ENCODE data around the gene USF1.
"Not testable (repeated sequence)": the region's sequence is repeated elsewhere in the genome, so short reads cannot be mapped to it uniquely, and the experiment has no call there.

Gene USF1

DNA sequence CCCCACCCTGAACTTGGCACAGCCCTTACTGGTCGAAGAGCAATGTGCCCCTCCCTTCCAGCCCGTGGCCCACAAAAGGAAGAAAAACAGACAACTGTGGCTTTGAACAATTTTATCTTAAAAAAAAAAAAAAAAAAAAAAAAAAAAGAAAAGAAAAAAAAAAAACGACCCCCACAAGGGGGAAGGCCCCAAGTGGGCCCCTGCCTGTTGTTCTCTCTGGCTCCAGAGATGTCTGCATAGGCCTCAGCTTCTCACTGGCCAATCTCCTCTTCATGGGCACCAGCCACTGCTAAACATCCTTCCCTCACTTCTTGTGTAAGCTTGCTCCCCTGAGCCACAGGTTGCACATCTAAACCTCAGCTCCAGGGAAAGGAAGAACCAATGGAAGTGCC lies 6.6 kb downstream of the USF1 start:
- DNase-seq (ENCODE audit: insufficient read length, low spot score), result no peak
- TF ChIP-seq PAX5 (IDR thresholded peaks at IDR 0.05; ENCODE audit: insufficient read depth, low read length, severe bottlenecking) (no peak), POLR2AphosphoS5 (IDR thresholded peaks at IDR 0.05; ENCODE audit: low read depth, low read length) (no peak), TAF1 (IDR thresholded peaks at IDR 0.05; ENCODE audit: low read depth, low read length) (no peak), SPI1 (IDR thresholded peaks at IDR 0.05; ENCODE audit: low read depth, low read length) (no peak)
- FAIRE-seq, result no peak

DNA sequence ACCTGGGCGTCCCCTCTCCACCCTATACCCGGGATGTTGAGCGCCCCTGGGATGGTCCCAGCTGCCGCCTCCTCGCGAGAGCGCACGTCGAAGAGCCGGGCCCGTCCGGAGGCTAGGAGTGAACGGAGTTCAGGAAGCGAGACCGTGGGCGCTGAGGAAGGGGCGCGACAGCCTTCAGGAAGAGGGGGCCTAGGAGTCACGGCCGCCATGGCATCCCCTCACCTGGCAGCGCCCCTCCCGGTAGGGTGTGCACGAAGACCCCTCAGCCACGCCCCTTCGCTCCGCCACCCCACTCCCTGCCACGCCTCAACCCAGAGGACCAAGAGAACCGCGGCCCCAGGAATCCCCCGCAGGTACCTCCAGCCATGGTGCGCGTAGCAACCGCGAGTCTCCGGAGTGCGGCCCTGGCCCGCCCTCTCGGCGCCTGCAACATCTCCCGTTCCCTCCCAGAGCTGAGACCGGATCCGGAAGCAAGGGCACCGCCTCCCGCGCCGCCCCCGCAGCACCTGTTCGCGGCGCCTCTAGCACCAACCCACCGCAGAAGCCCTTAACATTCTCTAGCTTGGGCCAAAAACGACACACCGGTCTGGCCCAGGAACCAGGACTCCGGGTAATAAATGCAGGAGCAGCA lies 7.1 kb downstream of the USF1 start, which contains the start of gene TSTD1:
Gene TSTD1, minus strand, starts transcription at position 442 of the 631 bp plus-strand sequence. Its CDS starts 75 bp downstream, at position 367.
- no peak for TF ChIP-seq SPI1 (IDR thresholded peaks at IDR 0.05; ENCODE audit: low read depth, low read length)
- TF ChIP-seq POLR2A (IDR thresholded peaks at IDR 0.05; ENCODE audit: low read depth, low read length), result peak; percentile 88; the same call in 1 of the 2 replicates
- peak; percentile 17; the same call in 1 of the 2 replicates for TF ChIP-seq POU2F2 (IDR thresholded peaks at IDR 0.05; ENCODE audit: low read depth, low read length)
- peak; percentile 90 for TF ChIP-seq POLR2AphosphoS5 (IDR thresholded peaks at IDR 0.05; ENCODE audit: low read depth, low read length)
- TF ChIP-seq PAX5 (IDR thresholded peaks at IDR 0.05; ENCODE audit: insufficient read depth, low read length, severe bottlenecking), result no peak
- peak; percentile 58; the same call in 1 of the 2 replicates for TF ChIP-seq TAF1 (IDR thresholded peaks at IDR 0.05; ENCODE audit: low read depth, low read length)
- FAIRE-seq, result peak; percentile 94
- peak; percentile 89 for DNase-seq (ENCODE audit: insufficient read length, low spot score)

DNA sequence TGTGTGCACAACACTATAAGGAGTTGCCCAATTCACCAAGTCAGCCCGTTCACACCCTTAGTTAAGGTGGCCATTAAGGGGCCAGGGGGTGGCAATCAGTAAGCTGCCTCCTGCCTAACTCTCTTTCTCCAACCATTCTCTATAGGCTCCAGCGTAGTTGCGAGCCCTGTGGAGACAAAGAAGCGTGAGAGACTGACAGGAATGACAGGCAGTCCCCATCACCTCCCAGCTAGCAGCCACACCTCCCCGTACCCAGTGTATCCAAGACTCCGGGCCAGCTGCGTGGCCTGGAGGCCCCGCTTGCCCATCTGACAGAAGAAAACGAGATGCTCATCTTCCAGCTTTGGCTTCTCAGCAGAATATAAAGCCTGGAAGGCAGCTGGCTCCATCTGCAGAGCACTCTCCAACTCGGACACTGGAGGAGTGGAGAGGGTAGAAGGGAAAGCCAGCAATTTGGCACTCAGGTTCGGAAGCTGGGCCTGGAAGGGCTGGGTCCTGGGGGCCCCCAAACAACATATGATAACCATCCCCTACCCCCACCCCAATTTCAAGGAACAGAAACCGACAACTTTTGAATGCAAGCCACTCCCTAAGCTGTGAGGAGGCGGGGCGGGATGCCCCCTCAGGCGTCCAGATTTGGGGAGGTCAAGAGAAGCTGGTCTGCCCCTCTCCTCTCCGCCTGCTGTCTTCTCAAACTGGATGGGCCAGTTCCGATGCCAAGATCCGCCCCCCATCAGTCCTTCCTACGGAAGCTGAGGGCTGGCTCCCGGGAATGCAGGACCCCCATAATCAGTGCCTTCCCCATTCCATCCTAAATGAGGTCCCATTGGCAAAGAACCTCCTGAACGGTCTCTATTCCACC lies 7.9 kb downstream of the USF1 start:
- FAIRE-seq (no peak), DNase-seq (ENCODE audit: insufficient read length, low spot score) (no peak)
- TF ChIP-seq POU2F2 (IDR thresholded peaks at IDR 0.05; ENCODE audit: low read depth, low read length), result no peak
- TF ChIP-seq PAX5 (IDR thresholded peaks at IDR 0.05; ENCODE audit: insufficient read depth, low read length, severe bottlenecking), result no peak
- no peak for TF ChIP-seq POLR2AphosphoS5 (IDR thresholded peaks at IDR 0.05; ENCODE audit: low read depth, low read length)
- TF ChIP-seq POLR2A (IDR thresholded peaks at IDR 0.05; ENCODE audit: low read depth, low read length), result no peak
- peak; percentile 55 for TF ChIP-seq SPI1 (IDR thresholded peaks at IDR 0.05; ENCODE audit: low read depth, low read length)

DNA sequence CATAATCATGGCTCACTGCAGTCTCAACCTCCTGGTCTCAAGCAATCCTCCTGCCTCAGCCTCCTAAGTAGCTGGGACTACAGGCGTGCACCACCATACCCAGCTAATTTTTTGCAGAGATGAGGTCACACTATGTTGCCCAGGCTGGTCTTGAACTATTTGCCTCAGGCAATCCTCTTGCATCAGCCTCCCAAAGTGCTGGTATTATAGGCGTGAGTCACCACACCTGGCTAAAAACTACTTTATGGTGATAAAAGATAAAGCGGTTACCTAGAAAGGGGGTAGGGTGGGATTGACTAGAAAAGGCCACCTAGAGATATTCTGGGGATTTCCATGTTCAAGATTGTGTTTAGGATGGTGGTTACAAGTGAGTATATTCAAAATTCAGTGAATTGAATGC lies 12.0 kb downstream of the USF1 start:
- no peak for FAIRE-seq
- TF ChIP-seq PAX5 (IDR thresholded peaks at IDR 0.05; ENCODE audit: insufficient read depth, low read length, severe bottlenecking) (no peak), POLR2AphosphoS5 (IDR thresholded peaks at IDR 0.05; ENCODE audit: low read depth, low read length) (no peak), POU2F2 (IDR thresholded peaks at IDR 0.05; ENCODE audit: low read depth, low read length) (no peak), TAF1 (IDR thresholded peaks at IDR 0.05; ENCODE audit: low read depth, low read length) (no peak), POLR2A (IDR thresholded peaks at IDR 0.05; ENCODE audit: low read depth, low read length) (no peak), SPI1 (IDR thresholded peaks at IDR 0.05; ENCODE audit: low read depth, low read length) (no peak)
- no peak for DNase-seq (ENCODE audit: insufficient read length, low spot score)

DNA sequence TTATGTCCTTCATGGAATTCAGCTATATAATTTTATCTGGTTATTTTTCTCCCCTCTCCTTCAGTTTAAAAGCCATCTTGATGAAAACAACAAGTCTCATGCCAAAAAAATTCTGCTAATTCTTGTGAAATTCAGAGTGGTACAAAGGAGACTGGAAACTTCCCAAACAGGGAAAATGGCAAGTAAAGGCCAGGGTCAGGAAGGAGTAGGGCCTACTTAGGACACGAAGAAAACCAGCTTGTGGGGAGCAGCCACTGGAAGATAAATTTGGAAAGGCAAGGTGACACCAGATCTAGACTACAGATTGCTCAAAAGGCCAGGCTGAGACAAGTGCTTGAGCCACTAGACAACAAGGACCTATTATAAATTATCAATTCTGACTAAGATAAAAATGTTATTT lies 13.4 kb downstream of the USF1 start:
- no peak for FAIRE-seq
- TF ChIP-seq POLR2A (IDR thresholded peaks at IDR 0.05; ENCODE audit: low read depth, low read length) (no peak), PAX5 (IDR thresholded peaks at IDR 0.05; ENCODE audit: insufficient read depth, low read length, severe bottlenecking) (no peak), SPI1 (IDR thresholded peaks at IDR 0.05; ENCODE audit: low read depth, low read length) (no peak), POLR2AphosphoS5 (IDR thresholded peaks at IDR 0.05; ENCODE audit: low read depth, low read length) (no peak), POU2F2 (IDR thresholded peaks at IDR 0.05; ENCODE audit: low read depth, low read length) (no peak), TAF1 (IDR thresholded peaks at IDR 0.05; ENCODE audit: low read depth, low read length) (no peak)
- DNase-seq (ENCODE audit: insufficient read length, low spot score), result no peak

DNA sequence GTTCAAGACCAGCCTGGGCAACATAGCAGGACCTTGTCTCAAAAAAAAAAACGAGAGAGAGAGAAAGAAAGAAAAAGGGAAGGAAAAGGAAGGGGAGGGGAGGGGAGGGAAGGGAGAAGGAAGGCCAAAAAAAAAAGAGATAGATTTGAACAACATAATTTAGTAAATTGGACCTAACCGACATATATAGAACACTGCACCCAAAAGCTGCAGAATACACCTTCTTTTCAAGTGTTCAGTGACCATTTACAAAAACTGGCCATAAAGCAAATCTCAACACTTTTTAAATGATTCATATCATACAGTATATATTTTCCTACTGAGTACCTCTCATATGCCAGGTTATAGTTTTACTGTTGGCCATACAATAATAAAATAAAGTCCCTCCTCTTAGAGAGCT lies 13.9 kb downstream of the USF1 start:
- DNase-seq (ENCODE audit: insufficient read length, low spot score) (no peak), FAIRE-seq (no peak)
- TF ChIP-seq SPI1 (IDR thresholded peaks at IDR 0.05; ENCODE audit: low read depth, low read length) (no peak), POLR2AphosphoS5 (IDR thresholded peaks at IDR 0.05; ENCODE audit: low read depth, low read length) (no peak), POLR2A (IDR thresholded peaks at IDR 0.05; ENCODE audit: low read depth, low read length) (no peak), POU2F2 (IDR thresholded peaks at IDR 0.05; ENCODE audit: low read depth, low read length) (no peak), PAX5 (IDR thresholded peaks at IDR 0.05; ENCODE audit: insufficient read depth, low read length, severe bottlenecking) (no peak)

DNA sequence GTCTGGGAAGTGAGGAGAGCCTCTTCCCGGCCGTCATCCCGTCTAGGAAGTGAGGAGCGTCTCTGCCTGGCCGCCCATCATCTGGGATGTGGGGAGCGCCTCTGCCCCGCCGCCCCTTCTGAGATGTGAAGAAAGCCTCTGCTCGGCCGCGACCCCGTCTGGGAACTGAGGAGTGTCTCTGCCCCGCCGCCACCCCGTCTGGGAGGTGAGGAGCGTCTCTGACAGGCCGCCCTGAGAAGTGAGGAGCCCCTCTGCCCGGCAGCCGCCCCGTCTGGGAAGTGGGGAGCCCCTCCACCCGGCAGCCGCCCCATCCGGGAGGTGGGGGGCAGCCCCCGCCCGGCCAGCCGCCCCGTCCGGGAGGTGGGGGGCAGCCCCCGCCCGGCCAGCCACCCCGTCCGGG lies 16.3 kb downstream of the USF1 start:
- FAIRE-seq; DNase-seq (ENCODE audit: insufficient read length, low spot score): not testable (repeated sequence)

GRCh38 chr1:161026954-161027353 lies 18.8 kb downstream of the USF1 start:
- TF ChIP-seq PAX5 (IDR thresholded peaks at IDR 0.05; ENCODE audit: insufficient read depth, low read length, severe bottlenecking), result peak; percentile 51
- not testable (repeated sequence) for DNase-seq (ENCODE audit: insufficient read length, low spot score); FAIRE-seq

DNA sequence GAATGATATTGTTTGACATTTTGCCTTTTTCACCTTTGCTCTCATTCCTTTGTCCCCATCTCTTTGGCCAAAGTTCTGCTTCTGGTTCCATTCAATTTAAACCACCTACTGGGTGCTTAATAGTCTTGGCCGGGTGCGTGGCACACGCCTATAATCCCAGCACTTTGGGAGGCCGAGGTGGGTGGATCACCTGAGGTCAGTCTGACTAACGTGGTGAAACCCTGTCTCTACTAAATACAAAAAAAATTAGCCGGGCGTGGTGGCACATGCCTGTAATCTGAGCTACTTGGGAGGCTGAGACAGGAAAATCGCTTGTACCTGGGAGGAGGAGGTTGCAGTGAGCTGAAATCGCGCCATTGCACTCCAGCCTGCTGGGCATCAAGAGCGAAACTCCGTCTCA lies 23.3 kb downstream of the USF1 start:
- FAIRE-seq; DNase-seq (ENCODE audit: insufficient read length, low spot score): not testable (repeated sequence)

DNA sequence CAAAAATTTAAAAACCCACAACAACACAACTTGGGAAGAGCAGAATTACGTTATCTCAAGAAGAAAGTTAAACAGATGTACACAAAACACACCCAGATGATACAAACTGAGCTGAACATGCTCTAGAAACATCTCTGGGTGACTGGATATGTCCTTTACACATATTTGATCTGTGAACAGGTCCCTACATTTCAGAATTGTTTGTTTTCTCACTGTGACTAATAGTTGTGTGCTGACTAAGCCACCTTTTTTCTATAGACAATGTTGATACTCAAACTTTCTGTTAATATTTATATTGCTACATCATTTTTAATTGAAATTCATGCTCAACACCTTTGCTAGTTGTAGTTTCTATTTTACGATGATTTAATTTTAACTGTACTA lies 23.8 kb downstream of the USF1 start:
- DNase-seq (ENCODE audit: insufficient read length, low spot score) (no peak), FAIRE-seq (no peak)
- no peak for TF ChIP-seq PAX5 (IDR thresholded peaks at IDR 0.05; ENCODE audit: insufficient read depth, low read length, severe bottlenecking)
- no peak for TF ChIP-seq TAF1 (IDR thresholded peaks at IDR 0.05; ENCODE audit: low read depth, low read length)
- TF ChIP-seq SPI1 (IDR thresholded peaks at IDR 0.05; ENCODE audit: low read depth, low read length), result no peak
- TF ChIP-seq POLR2A (IDR thresholded peaks at IDR 0.05; ENCODE audit: low read depth, low read length), result no peak
- TF ChIP-seq POLR2AphosphoS5 (IDR thresholded peaks at IDR 0.05; ENCODE audit: low read depth, low read length), result no peak
- no peak for TF ChIP-seq POU2F2 (IDR thresholded peaks at IDR 0.05; ENCODE audit: low read depth, low read length)
